LHCN-M2 (cell line): Measurements from ENCODE around the gene NRXN2. TPM values are rescaled to one million over a fixed set of nuclear protein-coding genes. Genes with fewer than 3 reads are reported as not detected.

Experiments used
- DNase-seq: peaks from one replicate; pipeline ENCODE4 v3.0.0-alpha.2; 2012; ENCODE audit warnings: low read depth
- total RNA-seq: library from RNA; depleted of rRNA; stranded (reverse); fragments of >200 nt; gene quantifications from 2 replicates; pipeline ENCODE4 v1.2.3, GENCODE V29; 2014

The NRXN2 gene
- total RNA-seq, 1 experiment from 2014 or later = 34.0 TPM

DNA sequence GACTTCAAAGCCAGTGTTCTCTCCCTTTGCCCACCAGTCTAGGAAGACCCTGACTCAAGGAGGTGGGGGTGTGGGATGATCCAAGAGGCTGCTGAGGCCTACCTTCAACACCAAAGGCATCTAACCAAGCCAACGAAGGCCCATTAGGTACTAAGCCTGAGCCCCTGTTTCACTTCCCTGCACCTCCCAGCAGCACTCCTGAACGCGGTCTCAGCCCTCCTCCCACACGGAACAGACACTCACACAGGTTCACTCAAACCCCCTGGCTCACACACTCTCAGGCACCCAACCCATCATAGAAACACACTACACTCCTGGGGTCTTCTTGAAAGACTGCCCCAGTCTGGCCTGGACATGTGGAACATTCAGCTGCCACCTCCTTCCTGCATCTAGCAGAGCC is 91.3 kb downstream of the NRXN2 start:
- no peak for DNase-seq

DNA sequence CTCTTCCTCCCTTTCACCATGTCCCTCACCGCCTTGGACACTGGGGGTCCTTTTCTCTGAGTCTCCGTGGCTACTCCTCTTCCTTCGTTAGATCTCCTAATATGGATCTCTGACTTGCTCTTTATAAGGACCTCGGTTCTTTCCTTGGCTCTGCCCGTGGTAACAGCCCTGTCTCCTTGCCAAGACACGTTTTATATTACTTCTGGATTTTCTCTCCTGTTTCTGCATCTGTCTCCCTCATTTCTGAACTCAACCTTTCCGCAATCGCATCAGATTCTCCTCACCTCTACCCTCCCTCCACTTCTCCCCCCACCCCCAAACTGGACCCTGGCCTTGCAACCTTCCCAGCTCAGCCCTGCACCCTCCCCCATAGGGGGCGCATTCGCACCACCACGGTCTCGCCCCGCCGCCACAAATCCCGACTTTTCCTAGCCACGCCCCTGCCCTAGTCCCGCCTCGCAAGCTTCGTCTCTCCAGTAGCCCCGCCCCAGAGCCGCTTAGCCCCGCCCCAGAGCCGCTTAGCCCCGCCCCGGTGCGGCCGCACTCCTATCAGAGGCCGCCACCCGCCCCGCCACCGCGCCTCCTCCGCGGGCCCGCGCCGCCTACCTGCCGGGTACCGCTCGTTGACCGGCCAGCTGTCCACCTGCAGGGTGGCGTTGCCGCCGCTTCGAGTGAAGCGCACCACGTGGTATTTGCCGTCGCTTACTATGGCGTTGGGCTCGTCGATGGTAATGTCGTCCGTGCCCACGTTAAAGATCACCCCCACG is 93.0 kb downstream of the NRXN2 start:
- no peak for DNase-seq

GRCh38 chr11:64629103-64629502 is 93.9 kb downstream of the NRXN2 start:
- no peak for DNase-seq

- no peak for DNase-seq
Observed at GRCh38 chr11:64628596-64628995, 94.4 kb downstream of the NRXN2 start.

DNA sequence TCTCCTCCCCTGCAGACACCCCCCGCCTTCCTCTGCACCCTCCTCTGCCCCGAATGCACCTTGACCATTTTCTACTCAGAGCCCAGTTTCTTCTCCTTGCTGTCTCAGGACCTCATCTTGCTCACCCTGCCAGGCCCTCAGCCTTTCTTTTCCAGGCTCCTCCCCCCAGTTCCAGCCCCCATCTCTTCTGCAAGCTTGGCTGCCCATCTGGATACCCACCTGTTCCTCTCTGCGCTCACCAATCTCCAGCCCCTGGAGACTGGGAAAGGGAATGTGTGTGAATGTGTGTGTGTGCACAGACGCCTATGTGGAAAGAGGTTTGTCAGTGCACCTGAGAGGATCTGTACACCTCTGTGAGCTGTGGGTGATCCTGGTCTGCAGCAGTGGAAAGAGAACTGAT is 95.6 kb downstream of the NRXN2 start:
- no peak for DNase-seq

DNA sequence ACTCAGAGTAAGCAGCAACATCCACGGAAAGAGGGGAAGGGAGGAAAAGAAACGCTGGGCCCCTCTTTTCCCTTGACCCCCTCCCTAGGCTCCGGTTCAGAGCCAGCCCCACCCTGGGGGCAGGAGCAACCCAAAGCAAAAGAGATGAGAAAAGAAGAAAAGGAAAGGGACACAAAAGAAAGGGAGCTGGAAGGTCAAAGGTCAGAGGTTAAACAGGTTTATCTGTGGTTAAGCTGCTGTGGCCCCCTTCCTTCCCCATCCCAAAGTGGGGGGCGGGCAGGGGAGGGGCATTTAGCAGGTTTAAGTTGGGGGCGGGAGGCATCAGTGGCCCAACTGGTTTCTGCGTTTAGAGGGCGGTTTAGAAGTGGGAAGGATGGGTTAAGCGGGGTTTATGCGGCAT is 96.4 kb downstream of the NRXN2 start:
- DNase-seq = no peak

- DNase-seq = no peak
Observed at GRCh38 chr11:64624883-64625481, 98.0 kb downstream of the NRXN2 start.

DNA sequence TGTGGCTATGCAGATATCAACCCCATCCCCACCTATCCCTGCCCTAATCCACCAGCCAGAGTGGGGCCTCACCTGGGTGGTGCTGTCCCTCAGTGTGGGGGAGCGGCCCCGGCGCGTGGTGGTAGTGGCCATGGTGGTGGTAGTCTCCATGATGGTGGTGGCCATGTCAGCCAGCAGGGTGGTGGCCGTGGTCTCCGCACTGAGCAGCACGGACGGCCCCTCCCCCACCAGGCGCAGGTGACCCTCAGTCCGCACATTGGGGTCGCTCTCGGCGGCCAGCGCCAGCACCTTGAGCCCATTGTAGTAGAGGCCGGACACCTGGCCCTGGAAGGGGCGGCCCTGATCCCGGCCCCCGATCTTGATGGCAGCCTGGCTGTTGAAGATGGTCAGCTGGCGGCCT is 100.3 kb downstream of the NRXN2 start:
- no peak for DNase-seq

GRCh38 chr11:64621283-64622019 is 101.5 kb downstream of the NRXN2 start:
- no peak for DNase-seq

DNA sequence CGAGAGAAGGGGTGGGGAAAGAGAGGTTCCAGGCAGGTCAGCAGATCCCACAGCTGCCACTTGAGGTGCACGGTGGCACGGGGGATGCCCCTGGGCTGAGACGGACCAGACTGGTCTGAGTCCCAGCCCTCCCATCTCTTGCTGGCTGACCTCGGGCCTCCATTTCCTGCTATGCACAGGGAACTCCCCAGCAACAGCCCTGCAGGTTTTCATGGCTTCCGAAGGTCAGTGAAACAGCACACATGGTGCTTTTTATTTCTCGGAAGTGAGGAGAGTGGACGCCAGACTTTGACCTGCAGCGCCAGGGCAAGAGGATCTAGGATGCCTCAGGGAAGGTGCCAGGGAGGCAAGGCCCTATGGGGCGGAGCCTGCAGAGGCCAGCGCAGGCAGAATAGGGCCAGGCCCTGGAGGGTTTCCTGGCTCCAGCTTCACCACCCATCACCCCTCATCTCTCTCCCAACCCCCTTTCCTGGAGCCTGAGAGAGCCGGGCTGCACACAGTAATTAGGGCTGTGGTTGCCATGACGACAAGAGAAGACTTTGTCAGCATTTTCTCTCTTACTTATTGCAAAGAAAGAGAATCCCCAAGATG is 102.5 kb downstream of the NRXN2 start:
- DNase-seq = no peak

DNA sequence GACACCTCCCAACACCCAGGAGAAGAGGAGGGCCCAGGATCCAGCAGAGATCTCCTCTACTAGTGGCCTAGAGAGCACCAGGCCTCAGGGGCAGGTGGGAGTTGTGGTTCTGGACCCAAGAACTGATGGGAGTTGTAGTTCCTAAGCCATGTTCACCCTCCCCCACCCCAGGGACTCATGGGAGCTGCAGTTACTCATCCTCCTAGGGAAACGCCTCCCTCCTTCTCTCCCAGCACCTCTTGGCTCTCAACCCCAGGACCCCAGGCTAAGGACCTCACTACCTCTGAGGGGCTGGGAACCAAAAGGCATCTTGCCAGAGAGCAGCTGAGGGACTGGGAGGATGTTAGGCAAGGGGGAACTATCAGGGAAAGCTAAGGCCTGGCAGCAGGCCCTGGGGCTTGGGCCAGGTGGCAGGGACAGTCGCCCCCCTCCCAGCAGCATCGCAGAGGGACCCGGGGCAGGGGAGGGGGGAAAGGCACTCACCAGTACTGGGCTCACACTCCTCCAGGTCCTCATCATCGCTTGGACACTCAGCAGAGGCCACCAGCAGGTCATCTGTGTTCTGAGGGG is 103.1 kb downstream of the NRXN2 start:
- DNase-seq = peak; percentile 23

DNA sequence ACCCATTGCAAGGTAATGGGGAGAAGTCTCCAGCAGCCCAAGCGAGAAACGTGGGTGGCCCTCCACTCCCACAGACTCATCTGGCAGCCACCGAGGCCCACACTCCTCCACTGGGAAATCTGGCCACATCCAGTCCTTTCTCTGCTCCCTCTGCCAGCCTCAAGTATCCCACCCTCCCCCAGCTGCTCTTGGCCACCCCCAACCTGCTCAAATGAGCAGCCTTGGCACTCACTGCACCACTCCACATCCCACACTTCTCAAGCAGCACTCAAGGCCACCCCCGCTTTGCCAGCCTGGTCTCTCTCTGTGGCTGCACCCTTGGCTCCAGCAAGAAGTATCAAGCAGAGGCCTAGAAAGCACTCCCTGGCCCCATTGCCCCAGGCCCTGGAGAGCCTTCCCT is 103.8 kb downstream of the NRXN2 start:
- DNase-seq = no peak

DNA sequence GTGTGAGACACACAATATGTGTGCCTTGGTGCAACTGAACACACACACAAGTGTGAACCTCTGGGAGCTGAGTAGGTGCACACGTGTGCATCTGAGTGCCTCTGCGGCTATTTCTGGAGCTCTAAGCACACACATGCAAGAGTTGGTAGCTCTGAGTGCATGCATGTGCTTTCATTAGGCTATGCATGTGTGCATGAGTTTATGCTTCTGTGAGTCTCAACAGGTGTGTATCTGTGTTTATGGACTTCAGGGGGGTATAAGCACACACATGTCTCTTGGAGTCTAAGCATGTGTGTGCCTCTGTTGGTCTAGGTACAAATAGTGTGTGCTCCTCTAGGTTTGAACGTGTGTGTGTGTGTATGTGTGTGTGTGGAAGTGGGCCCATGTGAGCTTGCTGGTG is 106.2 kb downstream of the NRXN2 start:
- no peak for DNase-seq

GRCh38 chr11:64614917-64615316 is 108.1 kb downstream of the NRXN2 start:
- DNase-seq = no peak

GRCh38 chr11:64613648-64614047 is 109.3 kb downstream of the NRXN2 start:
- no peak for DNase-seq

GRCh38 chr11:64611869-64612646 is 110.9 kb downstream of the NRXN2 start:
- DNase-seq = peak; percentile 47

DNA sequence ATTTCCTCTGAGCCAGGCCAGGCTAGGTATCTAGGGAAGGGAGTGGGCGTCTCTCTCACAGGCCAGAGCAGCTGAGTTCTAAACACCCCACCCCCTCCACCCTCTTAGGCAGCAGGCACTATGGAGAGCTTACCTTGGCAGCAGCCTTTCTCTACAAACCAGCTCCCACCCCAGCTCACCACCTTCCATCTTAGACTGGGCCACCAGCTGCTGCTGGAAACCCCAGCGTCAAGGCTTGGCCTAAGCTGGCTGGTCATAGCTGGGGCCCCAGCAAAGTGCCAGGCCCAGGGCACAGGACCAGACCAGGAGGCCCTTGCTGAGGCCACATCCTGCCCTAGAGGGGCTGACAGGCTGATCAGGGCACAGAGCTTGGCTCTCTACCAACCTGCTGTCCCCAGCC is 111.8 kb downstream of the NRXN2 start:
- DNase-seq = no peak

- DNase-seq = no peak
Observed at GRCh38 chr11:64610596-64610995, 112.4 kb downstream of the NRXN2 start.

DNA sequence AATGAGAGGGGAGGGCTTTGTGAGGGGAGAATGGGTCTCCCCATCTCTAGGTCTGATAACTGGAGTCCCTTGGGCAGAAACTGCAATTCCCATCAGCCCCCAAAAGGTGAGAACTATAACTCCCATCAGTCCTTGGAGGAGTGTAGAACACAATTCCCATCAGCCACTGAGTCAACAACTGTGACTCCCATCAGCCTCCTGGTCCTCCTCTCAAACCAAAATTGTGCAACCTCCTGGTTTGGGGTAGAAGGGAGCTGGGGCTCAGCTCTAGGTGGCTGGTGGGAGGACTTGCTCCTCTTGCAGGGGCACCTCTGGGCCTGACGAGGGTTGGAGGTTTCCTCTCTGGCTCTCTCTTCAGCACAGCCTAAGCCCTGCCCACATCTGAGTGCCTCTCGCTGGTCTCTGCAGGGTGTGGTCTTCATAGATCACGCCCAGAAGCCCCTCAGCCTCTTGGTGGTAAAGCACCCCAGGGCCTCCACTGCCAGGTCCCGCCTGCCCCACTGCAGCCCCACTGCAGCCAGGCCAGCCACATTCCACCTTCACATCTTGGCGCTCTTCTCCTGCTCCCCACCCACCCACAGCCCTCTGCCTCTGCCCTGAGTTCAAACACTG is 113.5 kb downstream of the NRXN2 start:
- DNase-seq = peak; percentile 14

DNA sequence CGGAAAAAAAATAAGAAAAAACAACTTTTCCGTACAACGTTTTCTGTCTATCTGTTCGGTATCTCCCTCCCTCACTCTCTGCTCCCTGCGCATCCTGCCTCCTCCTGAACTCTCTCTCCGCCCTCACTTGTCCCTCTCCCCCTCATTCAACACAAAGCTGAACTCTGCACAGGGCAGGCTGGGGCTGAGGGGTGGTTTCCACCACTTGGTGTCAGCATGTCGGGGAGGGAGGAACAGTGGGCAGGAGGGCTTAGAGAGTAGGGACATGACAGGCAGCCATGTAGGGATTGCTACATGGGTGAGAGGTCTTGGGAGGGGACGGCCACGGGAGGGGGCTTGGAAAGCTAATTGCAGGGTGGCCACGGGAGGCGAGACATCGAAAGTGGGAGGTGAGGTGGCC is 114.4 kb downstream of the NRXN2 start:
- DNase-seq = no peak

GRCh38 chr11:64608046-64608445 is 115.0 kb downstream of the NRXN2 start:
- no peak for DNase-seq
